Adrenal gland (tissue), 5 donors: ENCODE measurements around the gene ASB2.

ENCODE experiments used
- POLR2A ChIP-seq, 2 donors: fragments of 450-650 bp; IDR thresholded peaks; one replicate each; pipeline ENCODE4 v1.6.1; 2017; ENCODE audit warnings: antibody characterized with exemption in 2 of 2, mild to moderate bottlenecking in 2 of 2, moderate library complexity in 1 of 2
- TF ChIP-seq, protein P1 (sequence below), 6 experiments: fragments of 450-650 bp in 4 of 6; fragments of 200-600 bp in 2 of 6; sonication (generic) in 1 of 6; IDR thresholded peaks; 1 replicate in 5 of 6; 2 replicates in 1 of 6; pipeline versions ENCODE4 v1.5.1 to v1.8.0; 2016 to 2021; ENCODE audit warnings: antibody characterized with exemption in 6 of 6, mild to moderate bottlenecking in 2 of 6, moderate library complexity in 1 of 6
- donor health status: DM: no; HTN: no; CAD: no.

- TF ChIP-seq, protein P1, sequence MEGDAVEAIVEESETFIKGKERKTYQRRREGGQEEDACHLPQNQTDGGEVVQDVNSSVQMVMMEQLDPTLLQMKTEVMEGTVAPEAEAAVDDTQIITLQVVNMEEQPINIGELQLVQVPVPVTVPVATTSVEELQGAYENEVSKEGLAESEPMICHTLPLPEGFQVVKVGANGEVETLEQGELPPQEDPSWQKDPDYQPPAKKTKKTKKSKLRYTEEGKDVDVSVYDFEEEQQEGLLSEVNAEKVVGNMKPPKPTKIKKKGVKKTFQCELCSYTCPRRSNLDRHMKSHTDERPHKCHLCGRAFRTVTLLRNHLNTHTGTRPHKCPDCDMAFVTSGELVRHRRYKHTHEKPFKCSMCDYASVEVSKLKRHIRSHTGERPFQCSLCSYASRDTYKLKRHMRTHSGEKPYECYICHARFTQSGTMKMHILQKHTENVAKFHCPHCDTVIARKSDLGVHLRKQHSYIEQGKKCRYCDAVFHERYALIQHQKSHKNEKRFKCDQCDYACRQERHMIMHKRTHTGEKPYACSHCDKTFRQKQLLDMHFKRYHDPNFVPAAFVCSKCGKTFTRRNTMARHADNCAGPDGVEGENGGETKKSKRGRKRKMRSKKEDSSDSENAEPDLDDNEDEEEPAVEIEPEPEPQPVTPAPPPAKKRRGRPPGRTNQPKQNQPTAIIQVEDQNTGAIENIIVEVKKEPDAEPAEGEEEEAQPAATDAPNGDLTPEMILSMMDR (IDR thresholded peaks at IDR 0.05), result no peak
- no peak for TF ChIP-seq POLR2A (IDR thresholded peaks at IDR 0.05)
Measured at GRCh38 chr14:93949511-93950075, 26.8 kb downstream of the ASB2 start.
